Left lobe of liver (tissue), 2 donors: ENCODE measurements around the gene CLDN16. TPM values are rescaled to one million over a fixed set of nuclear protein-coding genes. Genes with fewer than 3 reads are reported as not detected.
A peak's percentile ranks its signal among the peaks of the same experiment; 100 is the strongest.

Experiments
- ATAC-seq: fragments of 200-7000 bp; cut with Tn5 transposase; one replicate; pipeline ENCODE4 v1.9.1; 2020; ENCODE audit warnings: mild to moderate bottlenecking, moderate library complexity
- DNase-seq: peaks from one replicate; pipeline ENCODE4 v3.0.0-alpha.2; 2020; ENCODE audit warnings: low spot score
- total RNA-seq: library from RNA; stranded (reverse); gene quantifications from one replicate; pipeline ENCODE4 v1.2.1, GENCODE V29; 2021
- donor health status: DM: no; HTN: no; CAD: no; lungs with moderate emphysema.
- donor health status: DM: no; HTN: yes; CAD: no.

Gene CLDN16, protein sequence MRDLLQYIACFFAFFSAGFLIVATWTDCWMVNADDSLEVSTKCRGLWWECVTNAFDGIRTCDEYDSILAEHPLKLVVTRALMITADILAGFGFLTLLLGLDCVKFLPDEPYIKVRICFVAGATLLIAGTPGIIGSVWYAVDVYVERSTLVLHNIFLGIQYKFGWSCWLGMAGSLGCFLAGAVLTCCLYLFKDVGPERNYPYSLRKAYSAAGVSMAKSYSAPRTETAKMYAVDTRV
- 1.2 TPM for total RNA-seq

DNA sequence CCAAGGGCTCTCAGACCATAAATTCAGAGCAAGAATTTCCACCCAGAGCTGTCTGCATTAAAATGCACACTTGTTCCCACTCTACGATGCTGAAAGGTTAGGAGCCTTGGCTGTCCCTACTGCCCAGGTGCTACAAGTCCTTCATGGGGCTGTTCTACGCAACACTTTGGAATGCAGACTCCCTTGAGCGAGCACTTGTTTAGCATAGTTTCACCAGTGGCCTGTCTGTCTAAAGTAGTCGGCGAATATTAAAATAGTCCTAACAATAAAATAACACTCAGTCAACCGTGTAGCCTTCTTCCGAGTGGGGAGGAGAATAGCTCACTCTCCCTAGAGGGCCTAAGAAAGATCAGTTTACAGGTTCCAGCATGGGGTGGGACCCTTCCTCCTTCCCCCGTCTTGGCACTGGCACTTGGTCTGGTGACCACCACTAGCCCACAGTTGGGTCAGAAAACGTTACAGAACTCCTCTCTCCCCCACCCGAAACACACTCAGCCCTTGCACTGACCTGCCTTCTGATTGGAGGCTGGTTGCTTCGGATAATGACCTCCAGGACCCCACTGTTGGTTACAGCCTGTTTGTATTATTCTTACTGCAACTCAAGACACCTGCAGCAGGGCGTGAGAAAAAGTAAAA is at the start of gene CLDN16:
TSS of gene CLDN16 (plus strand) at position 586 of the 636 bp plus-strand sequence. CDS start 167 bp downstream, outside the sequence.
- ATAC-seq (no peak), DNase-seq (no peak)

DNA sequence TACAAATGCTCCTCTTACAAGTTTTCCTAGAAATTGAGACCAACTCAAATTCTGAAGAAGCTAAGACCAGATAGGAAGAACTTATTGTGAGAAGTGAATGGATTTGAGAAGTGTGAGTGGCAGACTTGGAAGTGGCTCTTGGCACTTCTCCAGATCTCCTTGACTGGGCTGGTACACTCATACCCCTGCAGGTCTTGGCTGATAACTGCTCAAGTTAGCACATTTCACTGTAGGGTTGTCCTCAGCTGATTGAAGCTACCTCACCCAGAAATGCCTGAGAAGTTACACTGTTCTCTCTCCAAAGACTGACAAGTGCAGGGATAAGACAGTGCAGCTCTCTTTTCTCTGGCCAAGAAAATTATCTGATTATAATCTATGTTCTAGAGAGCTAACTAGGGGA is 49.2 kb upstream of the CLDN16 start:
- ATAC-seq (peak; percentile 61), DNase-seq (no peak)

DNA sequence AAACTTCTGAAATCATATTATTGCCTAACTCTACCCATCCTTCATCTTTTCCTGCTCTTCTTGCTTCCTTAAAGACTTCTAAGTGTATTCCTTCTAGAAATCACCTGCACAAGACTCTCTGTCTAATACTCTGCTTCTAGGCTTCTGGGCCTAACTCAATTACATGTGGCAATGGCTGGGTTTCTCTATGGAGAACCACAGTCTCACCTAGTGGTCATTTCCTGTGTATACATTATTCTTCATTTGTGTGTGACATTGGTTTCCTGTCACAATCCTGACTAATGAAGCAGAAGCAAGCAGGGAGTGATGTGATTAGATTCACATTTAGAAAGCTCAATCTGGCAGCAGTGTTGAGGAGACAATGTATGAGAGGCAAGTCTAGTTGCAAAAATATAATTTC is 48.8 kb upstream of the CLDN16 start:
- DNase-seq, result no peak
- peak; percentile 61 for ATAC-seq

DNA sequence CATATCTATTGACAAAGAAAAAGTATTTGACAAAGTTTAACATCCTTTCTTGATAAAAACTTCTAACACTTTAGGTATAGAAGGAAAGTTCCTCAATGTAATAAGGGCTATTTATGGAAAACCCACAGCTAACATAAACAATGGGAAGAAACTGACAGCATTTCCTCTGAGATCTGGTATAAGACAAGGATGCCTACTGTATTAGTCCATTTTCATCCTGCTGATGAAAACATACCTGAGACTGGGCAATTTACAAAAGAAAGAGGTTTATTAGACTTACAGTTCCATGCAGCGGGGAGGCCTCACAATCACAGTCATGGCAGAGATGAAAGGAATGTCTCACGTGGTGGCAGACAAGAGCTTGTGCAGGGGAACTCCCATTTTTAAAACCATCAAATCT is 47.9 kb upstream of the CLDN16 start:
- ATAC-seq (no peak), DNase-seq (no peak)

GRCh38 chr3:190345027-190345821 is 42.7 kb upstream of the CLDN16 start:
- peak; percentile 69 for DNase-seq
- ATAC-seq, result peak; percentile 97

GRCh38 chr3:190345878-190346277 is 42.1 kb upstream of the CLDN16 start:
- DNase-seq (no peak), ATAC-seq (peak; percentile 9)

DNA sequence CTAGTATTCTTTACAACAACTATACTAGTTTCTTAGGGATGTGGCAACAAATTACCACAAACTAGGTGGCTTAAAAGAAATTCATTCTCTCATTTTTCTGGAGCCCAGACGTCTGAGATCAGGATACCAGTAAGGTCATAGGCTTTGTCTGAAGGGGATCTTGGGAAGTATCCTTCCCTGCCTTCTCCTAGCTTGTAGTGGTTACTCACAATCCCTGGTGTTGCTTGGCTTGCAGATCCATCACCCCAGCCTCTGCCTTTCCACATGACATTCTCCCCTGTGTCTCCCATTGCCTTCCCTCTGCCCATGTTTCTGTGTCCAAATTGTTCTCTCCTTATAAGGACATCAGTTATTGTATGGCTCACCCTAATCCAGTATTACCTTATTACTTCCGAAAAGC is 41.4 kb upstream of the CLDN16 start:
- ATAC-seq (no peak), DNase-seq (no peak)

DNA sequence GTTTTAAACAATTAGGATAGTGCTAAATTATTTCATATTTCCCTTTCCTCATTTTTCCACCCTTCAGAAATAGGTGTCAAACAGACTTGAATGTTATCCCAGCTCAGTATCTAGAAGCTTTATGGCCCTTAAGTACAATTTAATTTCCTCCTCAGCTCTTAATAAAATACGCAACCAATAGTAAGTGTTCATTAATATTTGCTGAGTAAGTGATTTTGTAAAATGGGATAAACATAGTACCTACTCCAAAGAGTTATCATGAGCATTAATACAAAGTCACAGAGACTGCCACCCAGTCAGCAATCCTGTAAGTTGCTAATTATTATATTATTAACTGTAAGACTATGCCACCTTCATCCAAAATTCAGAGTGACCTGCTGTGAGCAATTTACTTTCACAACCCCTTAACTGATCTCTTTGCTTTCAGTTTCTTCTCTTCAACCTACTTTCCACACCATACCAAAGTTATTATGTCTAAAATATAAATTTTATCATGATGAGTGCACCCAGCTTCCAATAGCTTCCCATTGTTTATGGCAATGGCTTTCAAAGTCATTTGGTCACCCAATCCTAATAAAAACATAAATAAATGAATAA is 35.0 kb upstream of the CLDN16 start:
- DNase-seq (no peak), ATAC-seq (peak; percentile 48)

DNA sequence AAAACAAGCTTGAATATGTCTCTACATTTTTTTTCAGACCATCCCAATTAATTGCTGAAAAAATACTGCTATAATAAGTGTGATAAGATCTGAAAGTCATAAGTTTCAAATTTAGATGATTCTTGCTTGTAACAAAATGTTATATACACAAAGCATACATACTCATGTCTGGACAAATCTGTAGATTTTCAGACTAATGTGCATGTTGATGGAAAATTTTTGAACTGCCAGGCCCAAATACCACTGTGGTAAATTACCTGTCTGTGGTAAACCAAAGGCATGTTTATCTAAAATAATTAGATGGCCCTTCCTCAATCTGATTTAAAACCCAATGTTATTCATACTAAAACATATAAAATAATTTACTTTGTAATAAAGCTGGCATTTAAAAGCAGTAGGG is 31.7 kb upstream of the CLDN16 start:
- no peak for DNase-seq
- no peak for ATAC-seq

DNA sequence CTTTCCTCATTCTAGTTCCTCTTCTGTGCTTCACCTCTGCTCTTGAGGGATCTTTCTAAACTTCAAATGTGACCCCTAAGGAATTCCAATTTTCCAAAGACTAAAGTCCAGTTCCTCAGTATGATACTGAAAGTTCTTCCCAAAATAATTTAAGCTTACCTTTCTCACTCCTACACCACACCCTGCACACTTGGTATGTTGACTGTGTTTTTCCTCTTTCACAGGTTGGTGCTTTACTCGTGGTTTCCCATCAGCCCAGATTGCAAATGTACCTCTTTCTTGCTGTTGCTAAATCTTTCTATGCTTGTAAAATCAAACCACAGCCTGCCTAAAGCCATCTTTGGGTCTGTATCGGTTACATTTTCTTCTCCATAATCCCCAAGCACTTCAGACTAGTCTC is 30.5 kb upstream of the CLDN16 start:
- ATAC-seq, result no peak
- DNase-seq, result no peak

DNA sequence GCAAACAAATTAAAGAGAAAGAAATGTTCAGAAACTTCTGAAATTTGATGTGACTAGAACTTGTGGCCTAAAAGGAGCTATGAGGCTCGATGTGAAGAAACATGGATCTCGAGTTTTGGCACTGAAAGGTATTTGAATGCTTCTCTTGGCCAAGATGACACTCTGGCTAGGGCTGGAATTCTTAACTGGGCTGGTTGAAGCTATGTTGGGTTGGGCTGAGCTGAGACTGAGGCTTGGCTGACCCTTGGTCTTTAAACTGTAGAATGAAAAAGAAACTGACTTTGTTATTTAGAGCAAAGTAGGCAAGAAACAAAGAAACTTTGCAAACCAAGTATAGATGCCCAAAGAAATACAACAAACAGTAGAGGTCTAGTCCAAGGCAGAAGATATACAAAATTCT is 28.1 kb upstream of the CLDN16 start:
- DNase-seq (no peak), ATAC-seq (peak; percentile 70)

GRCh38 chr3:190360228-190360627 is 27.7 kb upstream of the CLDN16 start:
- ATAC-seq, result no peak
- DNase-seq, result no peak

- DNase-seq, result no peak
- no peak for ATAC-seq
These were observed 26.2 kb upstream of the CLDN16 start for GRCh38 chr3:190361791-190362190.

DNA sequence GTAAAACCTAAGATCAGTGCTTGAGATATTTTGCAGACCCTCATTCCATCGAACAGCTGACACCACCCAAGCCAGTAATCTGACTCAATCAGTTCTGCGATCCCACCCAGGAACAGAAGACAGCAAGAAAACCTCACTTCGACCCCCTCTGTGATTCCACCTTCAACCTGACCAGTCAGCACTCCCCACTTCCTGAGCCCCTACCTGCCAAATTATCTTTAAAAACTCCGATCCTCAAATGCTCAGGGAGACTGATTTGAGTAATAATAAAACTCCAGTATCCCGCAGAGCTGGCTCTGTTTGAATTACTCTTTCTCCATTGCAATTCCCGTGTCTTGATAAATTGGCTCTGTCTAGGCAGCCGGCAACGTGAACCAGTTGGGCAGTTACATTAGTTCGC is 25.7 kb upstream of the CLDN16 start:
- ATAC-seq, result no peak

DNA sequence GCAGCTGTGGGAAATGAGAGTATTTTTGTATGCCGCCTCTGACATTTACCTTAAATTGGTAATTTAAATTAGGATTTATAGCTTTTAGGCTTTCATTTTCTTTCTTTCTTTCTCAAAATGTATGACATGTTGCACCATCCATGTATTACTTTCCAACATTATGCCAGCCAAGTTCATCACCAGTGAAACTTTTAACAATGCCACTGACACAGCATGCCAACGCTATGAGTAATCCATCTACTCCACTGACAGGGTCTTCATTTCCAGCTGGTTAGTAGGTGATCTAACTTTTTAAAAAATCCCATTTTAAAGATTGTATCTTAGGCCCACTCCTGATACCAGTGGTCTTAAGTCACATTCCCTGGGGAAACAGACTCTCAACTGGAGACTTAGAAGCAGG is 21.8 kb upstream of the CLDN16 start:
- ATAC-seq, result no peak
- DNase-seq, result no peak

More for the DNA sequence above, 25.7 kb upstream of the CLDN16 start:
- DNase-seq, result no peak

GRCh38 chr3:190368881-190369280 is 19.1 kb upstream of the CLDN16 start:
- DNase-seq (no peak), ATAC-seq (no peak)

DNA sequence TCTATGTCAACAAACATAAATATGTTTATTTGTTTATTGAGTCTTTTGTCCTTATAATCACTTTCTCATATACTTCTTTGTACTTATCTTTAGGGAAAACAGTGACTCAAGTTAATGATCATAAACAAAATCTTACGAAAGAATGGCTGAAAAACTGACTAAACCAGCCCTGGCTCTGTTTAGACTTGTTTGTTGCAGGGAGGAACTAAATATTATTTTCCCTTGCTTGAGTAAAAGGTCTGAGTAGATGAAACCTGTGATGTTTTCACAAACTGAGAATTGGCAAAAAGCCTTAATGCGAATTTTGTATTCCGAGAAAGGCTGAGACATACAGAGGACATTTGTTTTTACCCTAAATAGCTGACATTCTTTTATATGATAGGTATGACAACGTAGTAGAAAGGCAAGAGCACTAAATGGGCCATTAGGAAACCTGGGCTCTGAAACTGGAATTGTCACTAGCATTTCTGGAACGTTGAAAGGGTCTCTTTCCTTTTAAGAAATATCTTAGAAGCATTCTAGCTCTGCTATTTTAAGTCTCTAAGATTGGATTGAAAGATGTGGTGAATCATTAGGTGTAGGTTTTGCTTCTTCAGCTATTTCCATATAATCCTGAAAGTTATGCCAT is 18.2 kb upstream of the CLDN16 start:
- DNase-seq, result no peak
- ATAC-seq, result no peak

DNA sequence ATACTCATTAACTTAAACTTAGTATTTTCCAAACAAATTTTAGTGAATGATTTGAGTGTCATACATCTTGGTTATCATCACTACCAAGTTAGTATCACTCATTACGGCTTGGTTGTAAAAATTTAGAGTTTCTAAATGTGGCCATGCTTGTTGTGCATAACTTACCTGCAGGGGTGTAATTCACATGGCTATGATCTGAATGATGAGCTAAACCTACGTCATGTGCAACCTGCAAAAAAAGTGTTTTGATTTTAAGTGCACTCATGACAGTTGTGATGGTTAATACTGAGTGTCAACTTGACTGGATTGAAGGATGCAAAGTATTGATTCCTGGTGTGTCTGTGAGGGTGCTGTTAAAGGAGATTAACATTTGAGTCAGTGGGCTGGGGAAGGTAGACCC is 17.6 kb upstream of the CLDN16 start:
- no peak for ATAC-seq
- no peak for DNase-seq

DNA sequence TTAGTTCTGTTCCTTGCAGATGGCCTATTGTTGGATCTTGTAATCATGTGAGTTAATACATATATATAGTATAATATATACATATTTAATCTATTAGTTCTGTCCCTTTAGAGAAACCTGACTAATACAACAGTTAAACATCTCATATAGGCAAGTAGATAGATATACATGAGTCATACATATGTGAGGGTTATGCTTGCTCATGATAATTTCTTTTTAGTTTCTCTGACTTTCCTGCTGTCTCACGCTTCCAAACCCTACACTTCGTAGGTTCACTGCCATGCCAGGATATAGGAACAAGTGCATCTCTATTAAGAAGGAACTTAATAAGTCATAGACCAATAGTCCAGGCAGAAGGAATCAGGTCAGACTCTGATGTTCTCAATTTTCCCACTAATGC is 16.8 kb upstream of the CLDN16 start:
- no peak for DNase-seq
- ATAC-seq, result no peak

DNA sequence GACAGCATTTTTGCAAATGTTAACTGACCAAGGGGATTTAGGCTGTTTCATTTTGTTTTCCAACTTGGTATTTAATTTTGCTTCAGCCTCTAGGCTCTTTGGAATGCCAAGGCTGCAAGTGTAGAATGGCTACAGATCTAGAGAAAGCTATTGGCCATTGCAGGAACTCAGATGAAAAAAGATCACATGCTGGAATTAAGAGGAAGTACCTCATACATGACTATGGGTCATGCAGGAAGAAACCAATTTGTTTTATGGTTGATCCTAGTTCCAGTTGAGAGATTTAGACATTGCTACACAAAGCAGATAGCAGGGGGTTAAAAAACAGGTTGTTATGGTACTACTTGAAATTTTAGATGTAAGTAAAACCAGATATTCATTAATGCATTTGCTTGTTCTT is 12.7 kb upstream of the CLDN16 start:
- DNase-seq (no peak), ATAC-seq (no peak)

DNA sequence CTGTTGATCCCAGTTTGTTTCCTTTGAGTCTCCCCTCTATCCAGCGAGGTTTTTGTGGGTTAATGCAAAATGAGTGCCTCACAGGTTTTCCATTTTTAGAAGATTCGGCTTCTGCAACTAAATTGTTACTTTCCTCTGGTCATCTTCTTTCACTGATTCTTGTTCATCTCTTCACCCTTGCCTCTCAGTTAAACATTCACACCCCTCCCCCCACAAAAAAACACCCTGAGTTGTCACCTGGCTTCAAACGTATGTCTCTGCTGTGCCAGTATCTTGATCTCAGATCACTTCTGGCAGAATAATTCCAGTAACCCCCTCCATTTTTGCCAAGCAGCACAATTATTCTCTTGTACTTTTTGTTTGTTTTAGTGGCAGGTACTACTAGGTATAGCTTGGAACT is 12.3 kb upstream of the CLDN16 start:
- DNase-seq, result no peak
- no peak for ATAC-seq
